ENCODE data around the gene ARMC6.
"Not testable (repeated sequence)": the region's sequence is repeated elsewhere in the genome, so short reads cannot be mapped to it uniquely, and the experiment has no call there.

Gene ARMC6

GRCh38 chr19:19023376-19023775, 10.0 kb upstream of the ARMC6 start:
- DNase-seq = not testable (repeated sequence)

- no peak for DNase-seq
These were observed 7.5 kb upstream of the ARMC6 start for GRCh38 chr19:19025861-19026260.

GRCh38 chr19:19026299-19026971, 7.0 kb upstream of the ARMC6 start:
- DNase-seq = no peak

GRCh38 chr19:19027228-19027627, 6.2 kb upstream of the ARMC6 start:
- no peak for DNase-seq

- DNase-seq = no peak
These were observed 4.9 kb upstream of the ARMC6 start for GRCh38 chr19:19028526-19028925.

GRCh38 chr19:19031891-19032290, 1.5 kb upstream of the ARMC6 start:
- DNase-seq = no peak

GRCh38 chr19:19032420-19033175, 805 bp upstream of the ARMC6 start:
- DNase-seq = peak; percentile 75

- no peak for DNase-seq
These were observed 302 bp upstream of the ARMC6 start for GRCh38 chr19:19033176-19033425.

GRCh38 chr19:19034204-19034624, 811 bp downstream of the ARMC6 start:
- peak; percentile 65 for DNase-seq

GRCh38 chr19:19039901-19040300, 6.5 kb downstream of the ARMC6 start:
- no peak for DNase-seq

GRCh38 chr19:19040417-19040816, 7.0 kb downstream of the ARMC6 start:
- DNase-seq = no peak

GRCh38 chr19:19042732-19043280, 9.4 kb downstream of the ARMC6 start:
- DNase-seq = no peak

GRCh38 chr19:19043481-19043880, 10.1 kb downstream of the ARMC6 start:
- no peak for DNase-seq

- no peak for DNase-seq
These were observed 10.5 kb downstream of the ARMC6 start for GRCh38 chr19:19043881-19044280.

- no peak for DNase-seq
These were observed 16.0 kb downstream of the ARMC6 start for GRCh38 chr19:19049406-19049805.

- DNase-seq = no peak
These were observed 16.7 kb downstream of the ARMC6 start for GRCh38 chr19:19050104-19050503.

- no peak for DNase-seq
These were observed 17.3 kb downstream of the ARMC6 start for GRCh38 chr19:19050731-19051130.

- DNase-seq = no peak
These were observed 18.2 kb downstream of the ARMC6 start for GRCh38 chr19:19051478-19052213.

- no peak for DNase-seq
These were observed 19.5 kb downstream of the ARMC6 start for GRCh38 chr19:19052921-19053320.

- peak; percentile 83 for DNase-seq
These were observed 20.3 kb downstream of the ARMC6 start for GRCh38 chr19:19053508-19054314.

- DNase-seq = no peak
These were observed 21.0 kb downstream of the ARMC6 start for GRCh38 chr19:19054315-19054938.

GRCh38 chr19:19054939-19055440, 21.6 kb downstream of the ARMC6 start:
- DNase-seq = no peak

Data from CD4-positive, alpha-beta T cell treated with Interleukin-17A for 4 hours (primary cell).